ENCODE results near the gene MPRIP.
"Not testable (repeated sequence)": the region's sequence is repeated elsewhere in the genome, so short reads cannot be mapped to it uniquely, and the experiment has no call there.

Gene MPRIP

GRCh38 chr17:17188586-17188985 lies 146.3 kb downstream of the MPRIP start:
- no peak for DNase-seq

GRCh38 chr17:17189559-17189958 lies 147.3 kb downstream of the MPRIP start:
- no peak for DNase-seq

GRCh38 chr17:17190188-17190587 lies 147.9 kb downstream of the MPRIP start:
- no peak for DNase-seq

- no peak for DNase-seq
Measured at GRCh38 chr17:17191346-17191792, 149.1 kb downstream of the MPRIP start.

DNA sequence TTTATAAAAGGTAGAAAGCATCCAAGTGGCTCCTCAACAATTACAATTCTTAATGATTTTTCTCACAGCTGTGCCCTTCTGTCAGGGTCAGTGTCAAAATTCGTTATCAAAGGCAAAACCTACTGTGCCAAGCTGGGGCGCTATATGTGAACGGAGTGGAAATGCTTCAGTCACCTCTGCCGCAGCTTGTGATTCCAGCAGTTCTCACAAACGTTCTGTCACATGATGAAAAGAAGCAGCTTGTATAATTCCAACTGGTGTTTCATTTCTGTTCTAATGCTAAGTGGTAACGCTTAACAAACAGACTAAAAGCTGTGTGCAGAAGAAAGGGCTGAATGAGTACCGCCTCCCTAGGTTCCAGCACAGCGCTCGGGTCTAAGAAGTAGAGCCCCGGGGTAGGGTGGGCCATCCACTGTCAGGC lies 149.7 kb downstream of the MPRIP start:
- no peak for DNase-seq

DNA sequence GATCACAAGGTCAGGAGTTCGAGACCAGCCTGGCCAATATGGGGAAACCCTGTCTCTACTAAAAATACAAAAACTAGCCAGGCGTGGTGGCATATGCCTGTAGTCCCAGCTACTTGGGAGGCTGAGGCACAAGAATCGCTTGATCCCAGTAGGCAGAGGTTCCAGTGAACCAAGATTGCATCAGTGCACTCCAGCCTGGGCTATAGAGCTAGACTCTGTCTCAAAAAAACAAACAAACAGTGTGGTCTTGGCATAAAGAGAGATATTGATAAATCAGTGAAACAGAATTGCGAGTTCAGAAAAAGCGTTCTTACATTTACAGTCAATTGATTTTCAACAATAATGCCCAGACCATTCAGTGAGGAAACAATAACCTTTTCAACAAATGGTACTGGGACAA lies 153.2 kb downstream of the MPRIP start:
- DNase-seq, result not testable (repeated sequence)

DNA sequence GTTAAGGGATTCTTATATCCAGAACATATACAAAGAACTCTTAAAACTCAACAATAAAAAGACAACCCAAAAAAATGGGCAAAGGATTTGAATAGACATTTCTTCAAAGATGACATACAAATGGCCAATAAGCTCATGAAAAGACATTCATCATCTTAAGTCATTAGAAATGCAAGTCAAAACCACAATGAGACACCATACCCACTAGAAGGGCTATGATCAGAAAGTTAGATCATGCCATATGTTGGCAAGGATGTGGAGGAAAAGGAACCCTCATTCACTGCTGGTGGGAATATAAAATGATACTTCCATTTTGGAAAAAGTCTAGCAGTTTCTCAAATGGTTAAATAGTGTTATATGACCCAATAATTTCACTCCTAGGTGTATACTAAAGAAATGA lies 154.5 kb downstream of the MPRIP start:
- DNase-seq, result no peak

GRCh38 chr17:17198281-17198680 lies 156.0 kb downstream of the MPRIP start:
- DNase-seq, result no peak

DNA sequence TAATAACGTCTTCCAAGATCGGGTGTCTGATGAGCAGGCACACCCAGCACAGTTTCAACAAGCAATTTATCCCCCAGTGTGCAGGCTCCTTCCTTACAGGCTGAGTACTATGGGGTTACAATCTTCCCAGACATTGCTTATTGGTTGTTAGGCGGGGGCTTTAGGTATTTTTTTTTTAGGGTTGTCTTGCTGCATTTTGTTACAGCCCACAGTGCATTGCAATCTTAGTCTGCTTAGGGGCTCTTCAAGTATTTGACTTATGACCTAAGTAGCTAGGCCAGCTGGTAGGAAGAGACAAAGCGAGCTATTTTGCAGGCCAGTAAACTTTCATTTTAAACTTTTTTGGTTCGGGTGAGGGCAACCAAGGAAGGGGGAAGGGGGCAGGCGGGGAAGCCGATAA lies 158.1 kb downstream of the MPRIP start:
- DNase-seq, result no peak

- DNase-seq, result no peak
Measured at GRCh38 chr17:17200831-17201230, 158.6 kb downstream of the MPRIP start.

- DNase-seq, result no peak
Measured at GRCh38 chr17:17201271-17201670, 159.0 kb downstream of the MPRIP start.

- DNase-seq, result no peak
Measured at GRCh38 chr17:17201907-17202306, 159.7 kb downstream of the MPRIP start.

DNA sequence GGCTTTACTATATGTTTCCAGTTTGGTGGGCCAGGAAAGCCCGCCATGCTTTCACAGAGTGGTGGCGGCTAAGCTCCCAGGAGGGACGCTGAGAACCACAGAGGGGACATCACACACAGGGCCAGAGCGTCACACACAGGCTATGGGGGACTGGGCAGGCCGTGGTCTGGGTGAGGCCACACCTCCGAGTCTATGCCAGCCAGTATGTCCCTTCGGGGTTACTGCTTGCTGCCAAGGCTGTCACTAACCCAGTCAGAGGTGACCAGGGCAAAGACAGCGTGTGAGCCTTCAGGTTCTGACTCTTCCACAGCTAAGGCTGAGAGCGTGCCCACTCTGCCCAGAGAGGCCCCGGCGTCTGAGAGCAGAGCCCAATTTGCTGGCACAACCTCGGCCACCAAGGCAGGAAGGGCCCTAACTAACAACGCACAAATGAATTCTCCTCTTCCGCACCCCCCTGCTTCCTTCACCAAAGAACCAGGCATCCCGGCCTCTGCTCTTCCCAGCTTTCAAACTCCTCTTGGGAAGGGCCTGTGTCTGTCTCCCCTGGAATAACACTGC lies 161.0 kb downstream of the MPRIP start:
- no peak for DNase-seq

- DNase-seq, result no peak
Measured at GRCh38 chr17:17204041-17204591, 161.9 kb downstream of the MPRIP start.

DNA sequence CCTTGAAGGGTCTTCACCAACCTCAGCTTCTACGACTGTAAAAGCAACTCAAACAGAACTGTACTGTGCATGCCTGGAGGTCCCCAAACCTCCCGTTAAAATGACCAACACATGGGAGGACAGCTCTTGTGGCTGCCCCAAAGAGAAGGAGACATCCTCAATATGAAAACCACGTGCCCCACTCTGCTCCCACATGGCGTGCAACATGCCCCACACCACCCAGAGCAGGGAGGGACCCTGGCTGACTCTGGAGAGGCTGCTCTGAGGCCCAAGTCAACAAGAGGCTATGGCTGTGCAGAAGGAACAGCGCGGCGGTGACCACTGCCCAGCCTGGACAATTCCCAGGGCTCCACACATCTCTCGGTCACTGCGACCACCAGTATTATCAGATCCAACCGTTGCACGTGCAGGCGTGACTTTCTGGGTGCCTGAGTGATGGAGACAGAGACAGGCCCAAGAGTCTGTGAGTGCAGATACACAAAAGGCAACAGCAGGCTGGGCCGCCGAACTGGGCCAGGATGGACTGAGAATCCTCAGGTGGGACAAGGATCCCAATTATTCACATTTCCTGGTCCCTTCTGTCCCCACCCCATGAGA lies 162.5 kb downstream of the MPRIP start:
- DNase-seq, result no peak

GRCh38 chr17:17205368-17206123 lies 163.3 kb downstream of the MPRIP start:
- DNase-seq, result peak; percentile 49

GRCh38 chr17:17206124-17206912 lies 164.1 kb downstream of the MPRIP start, which contains the start of gene PLD6:
Gene PLD6 (minus strand): TSS chr17:17206333. CDS start chr17:17206286, 47 bp downstream.
- peak; percentile 93 for DNase-seq

DNA sequence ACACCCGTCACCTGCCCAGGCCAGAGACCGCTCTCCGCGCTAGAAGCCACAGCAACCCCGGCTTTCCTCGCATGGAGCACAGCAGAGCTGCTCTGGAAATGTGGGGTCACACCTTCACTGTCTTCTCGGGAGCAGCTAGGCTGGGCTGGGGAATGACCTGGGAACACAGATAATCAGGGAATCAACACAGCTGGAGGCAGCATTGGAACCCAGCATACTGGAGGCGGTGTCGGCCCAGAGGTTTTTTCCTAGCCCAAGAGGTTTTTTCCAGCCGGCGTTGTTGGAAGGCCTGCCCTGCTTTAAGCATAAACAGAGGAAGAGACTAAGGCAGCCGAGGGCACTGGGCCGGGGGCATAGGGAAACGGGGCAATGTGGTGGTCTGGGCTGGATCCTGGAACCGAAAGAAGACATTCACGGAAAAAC lies 164.7 kb downstream of the MPRIP start:
- no peak for DNase-seq

DNA sequence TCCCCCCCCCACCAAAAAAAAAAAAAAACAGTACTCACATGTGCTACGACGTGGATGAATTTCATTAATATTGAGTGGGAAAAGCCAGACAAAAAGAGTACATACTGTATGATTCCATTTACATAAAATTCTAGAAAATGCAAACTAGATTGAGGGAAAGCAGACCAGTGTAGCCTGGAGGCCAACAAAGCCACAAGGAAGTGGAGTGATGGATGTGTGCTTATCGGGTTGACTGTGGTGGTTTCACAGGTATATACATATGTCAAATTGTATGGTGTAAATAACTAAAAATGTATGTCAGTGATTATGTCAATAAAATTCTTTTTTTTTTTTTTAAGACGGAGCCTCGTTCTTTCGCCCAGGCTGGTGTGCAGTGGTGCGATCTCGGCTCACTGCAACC lies 165.7 kb downstream of the MPRIP start:
- no peak for DNase-seq

DNA sequence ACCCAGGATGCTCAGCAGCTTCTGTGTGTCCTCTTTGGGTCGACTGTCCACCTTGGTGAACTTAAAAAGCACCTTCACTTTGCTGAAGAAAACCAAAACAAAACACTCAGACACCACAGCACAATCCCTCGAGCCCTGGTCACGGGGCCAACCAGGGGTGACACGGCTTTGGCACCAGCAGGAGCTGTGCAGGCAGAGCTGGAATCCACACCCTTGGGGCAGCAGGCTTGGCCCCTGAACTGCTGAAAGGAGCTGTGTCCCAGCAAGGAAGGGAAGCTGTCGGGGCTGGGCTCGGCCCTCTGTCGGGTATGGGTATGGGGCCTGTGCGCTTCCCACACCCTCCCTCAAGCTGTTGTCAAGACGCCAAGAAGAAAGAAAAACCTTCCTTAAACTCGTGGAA lies 171.5 kb downstream of the MPRIP start:
- no peak for DNase-seq

DNA sequence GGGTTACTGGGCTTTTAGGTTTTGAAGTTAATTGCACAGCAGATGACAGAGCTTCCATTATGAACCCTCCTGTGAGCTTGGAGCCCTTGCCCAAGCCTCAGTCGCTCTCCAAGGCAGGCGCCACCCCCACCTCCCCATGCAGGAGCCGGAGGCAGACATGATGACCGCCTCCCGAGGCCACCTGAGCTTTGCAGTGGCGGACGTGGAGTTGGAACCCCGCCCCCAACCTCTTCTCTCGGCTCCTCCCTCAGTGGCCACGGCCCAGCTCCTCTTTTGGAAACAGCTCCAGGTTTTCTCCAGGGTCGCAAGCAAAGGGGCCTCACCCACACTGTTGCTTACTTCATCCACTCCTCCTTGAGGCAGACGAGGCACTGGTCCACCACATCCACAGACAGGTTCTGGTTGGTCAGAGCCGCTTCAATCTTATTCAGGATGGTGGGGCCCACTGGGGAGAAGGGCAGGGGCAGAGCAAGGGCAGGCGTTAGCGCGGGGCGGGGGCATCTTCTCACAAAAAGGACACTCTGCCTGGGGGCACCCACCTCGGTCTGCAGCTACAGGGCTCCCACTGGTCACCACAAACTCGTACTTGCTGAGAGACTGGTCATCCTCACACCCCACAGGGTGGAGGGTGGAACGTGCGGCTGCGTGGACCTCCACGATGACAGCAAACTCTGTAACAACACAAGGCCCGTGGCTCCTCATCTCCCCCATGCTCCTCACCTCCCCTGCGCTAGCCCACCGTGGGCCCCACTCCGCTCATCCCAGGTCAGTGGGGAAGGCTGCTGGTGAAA lies 172.6 kb downstream of the MPRIP start:
- no peak for DNase-seq

- no peak for DNase-seq
Measured at GRCh38 chr17:17215575-17215974, 173.3 kb downstream of the MPRIP start.
